ENCODE data around the gene C1QL1.

The C1QL1 gene

DNA sequence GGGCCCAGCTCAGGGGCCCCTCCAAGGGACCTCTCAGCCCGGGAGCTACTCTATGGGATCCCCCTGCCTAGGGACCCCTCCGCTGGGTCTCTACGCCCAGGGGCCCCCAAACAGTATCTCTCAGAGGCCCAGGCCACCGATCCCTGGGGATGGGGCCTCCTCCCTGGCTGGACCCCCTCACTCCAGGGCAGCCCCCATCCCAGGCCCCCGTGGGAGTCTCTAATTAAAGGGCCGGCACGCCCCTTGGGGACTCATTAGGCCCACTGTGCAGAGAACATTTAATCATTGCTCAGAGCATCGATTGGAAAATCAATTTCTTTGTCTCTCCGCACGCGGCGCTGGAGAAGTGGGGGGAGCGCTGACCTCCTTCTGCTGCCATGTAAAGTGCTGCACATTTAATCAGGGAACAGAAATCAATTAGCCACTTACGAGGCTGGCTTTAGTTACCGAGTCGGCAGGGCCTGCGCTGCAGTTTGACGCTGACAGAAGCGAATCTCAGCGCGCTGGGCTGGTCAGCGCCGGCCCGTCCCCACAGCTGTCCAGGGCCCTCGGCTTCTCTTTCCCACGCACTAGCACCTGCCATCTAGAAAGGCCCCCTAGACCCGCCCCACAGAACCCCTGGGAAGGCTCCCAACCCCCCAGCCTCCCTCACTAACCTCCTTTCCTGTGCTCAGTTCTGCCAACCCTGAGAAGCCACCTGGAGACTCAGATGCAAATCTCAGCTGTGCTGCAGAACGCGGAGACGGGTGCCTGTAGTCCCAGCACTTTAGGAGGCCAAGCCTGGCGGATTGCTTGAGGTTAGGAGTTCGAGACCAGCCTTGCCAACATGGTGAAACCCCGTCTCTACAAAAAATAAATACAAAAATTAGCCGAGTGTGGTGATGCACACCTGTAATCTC, 20.2 kb upstream of the C1QL1 start:
- no peak for DNase-seq (ENCODE audit: low read depth)

DNA sequence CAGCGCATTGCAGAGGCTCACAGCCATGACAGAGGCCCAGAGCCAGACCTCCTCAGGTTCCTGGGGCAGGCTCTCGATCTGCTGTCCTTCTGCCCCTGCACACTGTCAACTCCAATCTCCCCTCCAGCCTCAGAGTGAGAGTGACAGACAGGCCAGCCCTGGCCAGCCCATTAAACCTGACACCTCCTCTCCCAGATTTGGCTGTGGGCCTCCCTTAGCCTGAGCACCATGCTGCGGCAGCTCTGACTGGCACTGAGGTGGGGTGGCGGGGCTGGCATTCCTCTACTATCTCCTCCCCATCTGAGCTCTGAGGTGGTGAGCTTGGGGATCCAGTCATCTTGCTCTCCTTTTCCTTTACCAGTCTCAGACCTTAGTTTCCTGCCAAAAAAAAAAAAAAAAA, 15.5 kb upstream of the C1QL1 start:
- no peak for DNase-seq (ENCODE audit: low read depth)

DNA sequence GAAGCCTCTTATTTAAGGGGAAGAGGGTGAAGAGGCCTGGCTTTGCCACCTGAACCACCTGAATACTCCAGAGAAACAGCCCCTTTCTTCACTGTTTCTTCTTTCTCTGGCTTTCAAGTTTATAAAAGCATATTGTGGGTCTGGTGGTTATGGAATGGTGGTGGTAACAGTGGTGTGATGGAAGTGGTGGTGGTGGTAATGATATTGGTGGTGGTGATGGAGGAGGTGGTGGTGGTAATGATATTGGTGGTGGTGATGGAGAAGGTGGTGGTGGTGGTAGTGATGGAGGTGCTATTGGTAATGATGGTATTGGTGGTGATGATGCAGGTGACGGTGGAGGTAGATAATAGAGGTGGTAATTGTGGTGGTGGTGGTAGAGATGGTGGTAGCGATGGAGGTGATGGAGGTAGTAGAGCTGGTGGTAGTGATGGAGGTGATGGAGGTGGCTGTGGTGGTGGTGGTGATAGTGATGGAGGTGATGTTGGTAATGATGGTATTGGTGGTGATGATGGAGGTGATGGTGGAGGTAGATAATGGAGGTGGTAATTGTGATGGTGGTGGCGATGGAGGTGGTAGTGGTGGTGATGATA, 14.1 kb upstream of the C1QL1 start:
- DNase-seq (ENCODE audit: low read depth): no peak

DNA sequence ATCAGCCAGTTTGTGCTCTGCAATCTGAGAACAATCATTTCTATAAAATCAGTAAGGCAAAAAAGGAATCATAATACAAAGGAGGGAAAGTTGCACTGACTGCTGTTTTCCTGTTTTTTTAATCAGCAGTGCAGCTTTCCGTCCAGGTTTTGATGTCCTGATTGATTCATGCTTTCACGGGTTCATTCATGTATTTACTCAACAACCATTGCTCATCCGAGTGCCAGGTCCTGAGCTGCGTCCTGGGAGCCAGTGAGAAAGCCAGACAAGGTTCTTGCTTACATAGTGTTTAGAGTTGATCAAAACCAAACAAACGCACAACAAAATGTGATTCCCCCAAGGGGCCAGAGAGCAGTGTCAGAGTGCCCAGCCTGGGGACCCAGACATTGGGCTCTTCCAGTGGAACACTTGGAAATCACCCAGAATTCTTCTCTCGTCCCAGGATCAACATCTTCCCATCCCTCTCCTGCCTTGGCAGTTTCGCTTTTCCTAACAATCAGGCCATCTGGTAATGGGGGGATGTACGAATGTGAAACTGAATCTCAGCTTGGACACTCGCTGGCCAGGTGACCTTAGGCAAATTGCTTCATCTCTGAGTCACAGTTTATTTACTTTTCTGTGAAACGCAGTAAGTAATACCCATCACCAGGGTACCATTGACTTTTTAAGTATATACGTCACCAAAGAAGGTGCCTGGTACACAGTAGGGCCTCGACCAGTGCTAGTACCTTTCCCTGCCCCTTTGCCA, 13.3 kb upstream of the C1QL1 start:
- no peak for DNase-seq (ENCODE audit: low read depth)

DNA sequence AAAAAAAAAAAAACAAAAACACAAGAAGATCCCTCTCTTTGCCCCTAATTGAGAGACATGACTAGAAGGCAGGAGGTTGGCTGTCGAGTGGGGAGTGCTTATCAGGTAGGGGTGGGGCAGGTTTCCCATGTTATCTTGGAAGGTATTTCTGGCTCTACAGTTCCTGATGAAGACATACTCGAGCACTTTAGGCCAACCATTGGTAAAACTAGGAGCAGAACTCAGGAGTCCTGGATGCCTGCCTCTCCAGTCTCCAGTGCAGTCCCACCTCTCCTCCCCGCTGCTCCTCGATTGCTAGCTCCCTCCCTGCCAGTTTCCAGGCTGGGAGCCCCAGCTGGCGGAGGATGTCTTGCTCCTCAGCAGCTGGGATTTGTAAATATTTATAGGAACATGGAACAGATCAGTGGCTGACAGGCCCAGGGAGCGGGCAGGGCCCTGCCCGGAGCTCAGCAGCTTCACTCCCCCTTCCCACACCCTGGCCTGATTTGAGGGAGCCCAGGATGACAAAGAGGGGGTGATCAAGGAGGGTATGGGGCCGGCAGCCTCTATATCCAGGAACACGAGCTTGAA, 11.4 kb upstream of the C1QL1 start:
- no peak for DNase-seq (ENCODE audit: low read depth)

DNA sequence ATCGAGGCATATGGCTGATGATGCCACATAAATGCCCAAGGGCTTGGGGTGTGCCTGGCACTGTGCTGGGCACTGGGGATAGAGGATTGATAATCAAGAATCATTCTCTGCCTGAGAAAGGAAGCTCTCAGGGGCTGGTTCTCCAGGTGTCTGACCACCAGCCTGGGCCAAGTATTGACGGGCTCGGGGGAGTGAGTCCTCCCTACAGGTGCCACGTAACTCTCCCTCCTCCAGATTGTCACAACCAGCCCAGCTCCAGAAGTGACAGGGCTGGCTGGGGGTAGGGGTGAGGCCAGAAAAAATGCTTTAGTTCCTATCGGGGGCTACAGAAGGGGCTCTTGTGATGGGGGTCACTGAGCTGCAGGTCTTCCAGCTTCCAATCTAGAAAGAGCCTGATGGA, 10.7 kb upstream of the C1QL1 start:
- DNase-seq (ENCODE audit: low read depth): no peak

DNA sequence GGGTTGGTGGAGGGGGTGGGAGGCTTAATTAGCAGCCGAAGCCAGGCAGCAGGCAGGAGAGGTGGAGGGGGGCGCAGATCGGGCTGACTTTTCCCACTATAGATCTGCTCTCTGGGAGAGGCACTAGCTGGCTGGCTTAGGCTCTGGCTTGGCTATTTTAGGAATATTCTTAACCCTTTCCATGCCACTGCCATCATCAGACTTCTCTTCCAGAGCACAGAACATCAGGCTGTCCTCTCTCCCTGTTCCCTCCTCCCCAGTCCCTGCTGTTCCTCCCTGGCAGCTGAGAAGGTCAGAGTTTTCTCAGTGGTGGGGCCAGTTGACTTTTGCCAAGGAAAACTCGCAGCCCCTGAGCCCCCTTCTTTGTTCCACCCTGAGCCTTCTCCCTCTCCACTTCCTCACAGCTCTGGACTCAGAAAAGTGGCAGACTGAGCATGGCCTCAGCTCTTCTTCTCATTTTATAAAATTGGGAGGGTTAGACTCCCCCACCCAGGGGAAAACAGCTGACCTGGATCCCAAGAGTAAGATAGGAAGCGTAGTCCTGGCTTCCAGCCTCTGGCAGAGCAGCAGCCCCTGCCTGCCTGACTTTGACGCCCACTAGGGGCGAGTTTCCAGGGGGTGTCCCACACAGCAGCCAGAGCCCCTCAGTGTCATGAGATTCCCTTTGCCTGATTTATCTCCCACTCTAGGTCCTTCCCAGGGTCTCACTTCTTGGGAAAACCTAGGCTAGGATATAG, 9.9 kb upstream of the C1QL1 start:
- no peak for DNase-seq (ENCODE audit: low read depth)

DNA sequence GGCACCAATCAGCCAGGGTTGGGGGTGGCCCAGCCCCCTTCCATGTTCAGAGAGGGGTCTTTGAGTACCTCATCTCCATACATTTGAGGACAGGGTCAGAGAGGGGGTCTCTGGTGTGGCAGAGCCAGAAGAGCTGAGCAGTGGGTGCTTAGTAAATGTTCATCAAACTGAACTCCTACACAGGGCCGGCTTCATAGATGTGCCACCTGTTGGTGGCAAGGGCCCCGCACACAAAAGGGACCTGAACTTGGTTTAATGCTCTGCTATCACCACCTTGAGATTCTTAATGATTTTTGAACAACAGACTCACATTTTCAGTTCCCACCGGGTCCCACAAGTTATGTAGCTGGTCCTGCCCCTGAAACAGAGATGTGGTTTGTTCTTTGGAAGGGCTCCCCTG, 9.0 kb upstream of the C1QL1 start:
- DNase-seq (ENCODE audit: low read depth): no peak

DNA sequence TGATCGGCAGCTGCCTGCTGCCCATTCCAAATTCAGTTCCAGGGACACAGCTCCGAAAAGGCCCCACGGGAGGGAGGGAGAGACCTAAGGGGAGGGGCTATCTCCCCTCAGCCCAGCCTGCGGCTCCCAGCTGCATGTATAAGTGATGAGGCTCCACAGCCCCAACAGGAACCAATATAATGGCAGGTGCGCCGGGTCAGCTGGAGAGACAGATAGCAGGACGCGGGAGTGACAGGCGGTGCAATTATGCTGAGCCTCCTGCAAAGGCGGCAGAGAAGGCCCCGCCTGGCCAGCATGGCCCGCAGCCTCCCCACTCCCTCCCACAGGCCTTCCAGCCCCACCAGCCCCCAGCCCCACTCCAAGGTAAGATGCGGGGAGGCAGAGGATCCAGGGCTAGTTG, 8.1 kb upstream of the C1QL1 start:
- DNase-seq (ENCODE audit: low read depth): no peak

DNA sequence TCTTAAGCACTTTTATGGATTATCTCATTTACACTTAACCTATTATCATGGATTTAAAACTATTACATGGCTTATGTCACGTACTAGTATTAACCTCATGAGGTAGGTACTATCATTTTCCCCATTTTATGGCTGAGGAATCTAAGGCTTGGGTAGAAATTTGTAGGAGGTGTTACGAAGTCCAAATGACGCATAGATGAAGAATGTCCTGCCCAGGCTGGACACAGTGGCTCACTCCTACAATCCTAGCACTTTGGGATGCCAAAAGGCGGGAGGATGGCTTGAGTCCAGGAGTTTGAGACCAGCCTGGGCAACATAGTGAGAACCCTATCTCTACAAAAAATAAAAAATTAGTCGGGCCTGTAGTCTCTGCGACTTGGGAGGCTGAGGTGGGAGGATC, 4.8 kb upstream of the C1QL1 start:
- DNase-seq (ENCODE audit: low read depth): no peak

DNA sequence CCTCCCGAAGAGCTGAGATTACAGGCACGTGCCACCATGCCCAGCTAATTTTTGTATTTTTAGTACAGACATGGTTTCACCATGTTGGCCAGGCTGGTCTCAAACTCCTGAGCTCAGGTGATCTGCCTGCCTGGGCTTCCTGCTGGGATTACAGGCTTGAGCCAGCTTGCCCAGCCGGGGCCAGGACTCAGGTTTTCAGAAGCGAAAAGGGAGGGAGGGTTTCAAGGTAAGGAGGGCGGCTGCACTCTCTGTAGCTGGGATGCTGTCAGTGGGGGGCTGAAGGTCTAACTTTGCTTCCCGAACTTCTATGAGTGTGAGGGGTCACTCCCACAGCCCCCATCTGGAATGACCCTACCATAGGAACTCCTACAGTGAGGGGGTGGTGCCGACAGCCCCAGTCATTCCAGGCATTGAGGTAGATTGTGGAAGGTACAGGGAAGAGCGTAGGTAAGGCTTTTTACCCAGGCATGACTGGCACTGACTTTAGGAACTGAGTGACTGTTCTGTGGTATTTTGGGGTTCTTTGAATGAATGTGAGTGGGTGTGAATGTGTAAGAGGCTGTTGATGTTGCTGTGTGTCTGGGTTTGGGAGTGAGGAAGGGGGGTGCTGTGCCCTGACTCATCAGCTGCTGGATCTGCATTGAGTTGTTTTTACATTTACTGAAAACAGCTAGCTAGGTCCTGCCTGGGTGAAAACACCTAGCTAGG, 3.8 kb upstream of the C1QL1 start:
- DNase-seq (ENCODE audit: low read depth): peak; percentile 28

DNA sequence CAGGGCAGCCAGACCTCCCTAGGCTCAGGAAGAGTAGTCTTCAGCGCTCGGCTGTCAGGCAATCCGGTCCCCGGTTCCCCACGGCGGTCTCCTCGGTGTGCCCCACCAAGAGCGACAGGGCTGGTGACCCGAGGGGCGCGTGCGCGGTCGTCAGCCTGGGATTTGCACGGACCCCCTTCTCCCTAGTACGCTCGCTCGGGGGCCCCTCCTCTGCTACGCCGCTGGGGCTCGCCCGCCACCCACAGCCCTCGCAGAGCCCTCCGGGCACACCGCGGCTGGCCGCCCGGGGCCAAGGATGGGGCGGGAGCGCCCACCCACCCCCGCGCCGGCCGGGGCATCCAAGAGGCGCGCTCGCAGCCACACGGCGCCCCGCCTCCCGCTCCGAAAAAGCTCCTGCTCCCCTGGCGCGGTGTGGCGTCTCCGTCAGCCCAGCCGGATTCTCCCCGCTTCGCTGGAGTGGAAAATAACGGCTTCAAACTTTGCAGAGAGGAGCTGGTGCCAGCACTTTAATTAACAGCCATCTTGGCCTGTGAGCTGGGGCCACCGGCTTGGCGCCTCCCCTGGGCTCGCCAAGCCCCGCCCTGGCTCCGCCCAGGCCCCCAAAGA, 2.1 kb upstream of the C1QL1 start:
- no peak for DNase-seq (ENCODE audit: low read depth)

DNA sequence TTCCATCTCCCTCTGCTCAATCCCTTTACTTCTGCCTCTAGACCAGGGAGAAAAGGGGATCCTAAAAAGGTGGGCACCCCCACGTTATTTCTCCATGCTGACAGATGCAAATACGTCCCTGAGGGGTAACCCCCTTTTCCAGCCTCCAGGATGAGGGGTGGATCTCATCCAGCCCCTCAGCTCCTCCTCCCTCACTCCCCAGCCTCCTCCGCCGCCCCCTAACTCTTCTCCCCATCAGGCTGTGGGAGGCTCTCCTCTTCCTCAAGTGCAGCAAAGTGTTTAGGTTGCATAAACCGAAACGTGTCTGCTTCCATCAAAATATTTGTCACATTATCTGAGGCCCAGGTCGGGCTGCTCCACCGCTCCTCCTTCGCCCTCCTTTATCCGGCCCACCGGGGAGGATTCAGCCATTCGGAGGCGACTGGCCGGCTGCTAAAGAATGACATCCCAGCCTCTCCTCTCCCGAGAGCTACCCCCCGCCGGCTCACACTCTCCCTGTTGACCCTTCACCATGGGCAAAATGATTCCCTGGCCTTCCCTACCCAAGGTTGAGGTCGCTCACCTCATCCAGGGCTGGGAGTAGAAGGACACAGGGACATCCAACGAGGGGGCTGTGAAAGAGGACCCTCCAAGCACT, 1.2 kb upstream of the C1QL1 start:
- no peak for DNase-seq (ENCODE audit: low read depth)

DNA sequence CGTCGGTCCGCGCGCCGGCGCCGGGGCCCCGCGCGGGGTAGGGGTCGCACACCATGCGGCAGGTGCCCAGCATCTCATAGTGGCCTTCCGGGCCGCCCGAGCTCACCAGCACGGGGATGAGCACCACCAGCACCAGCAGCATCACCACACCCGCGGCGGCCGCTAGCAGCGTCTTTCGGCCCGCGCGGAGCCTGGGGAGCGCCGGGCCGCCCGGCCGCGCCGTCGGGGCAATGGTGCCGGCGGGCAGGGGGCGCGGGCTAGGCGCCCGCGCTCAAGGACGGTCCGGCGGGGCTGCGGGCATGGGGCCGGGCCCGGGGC, 237 bp downstream of the C1QL1 start:
- DNase-seq (ENCODE audit: low read depth): no peak

DNA sequence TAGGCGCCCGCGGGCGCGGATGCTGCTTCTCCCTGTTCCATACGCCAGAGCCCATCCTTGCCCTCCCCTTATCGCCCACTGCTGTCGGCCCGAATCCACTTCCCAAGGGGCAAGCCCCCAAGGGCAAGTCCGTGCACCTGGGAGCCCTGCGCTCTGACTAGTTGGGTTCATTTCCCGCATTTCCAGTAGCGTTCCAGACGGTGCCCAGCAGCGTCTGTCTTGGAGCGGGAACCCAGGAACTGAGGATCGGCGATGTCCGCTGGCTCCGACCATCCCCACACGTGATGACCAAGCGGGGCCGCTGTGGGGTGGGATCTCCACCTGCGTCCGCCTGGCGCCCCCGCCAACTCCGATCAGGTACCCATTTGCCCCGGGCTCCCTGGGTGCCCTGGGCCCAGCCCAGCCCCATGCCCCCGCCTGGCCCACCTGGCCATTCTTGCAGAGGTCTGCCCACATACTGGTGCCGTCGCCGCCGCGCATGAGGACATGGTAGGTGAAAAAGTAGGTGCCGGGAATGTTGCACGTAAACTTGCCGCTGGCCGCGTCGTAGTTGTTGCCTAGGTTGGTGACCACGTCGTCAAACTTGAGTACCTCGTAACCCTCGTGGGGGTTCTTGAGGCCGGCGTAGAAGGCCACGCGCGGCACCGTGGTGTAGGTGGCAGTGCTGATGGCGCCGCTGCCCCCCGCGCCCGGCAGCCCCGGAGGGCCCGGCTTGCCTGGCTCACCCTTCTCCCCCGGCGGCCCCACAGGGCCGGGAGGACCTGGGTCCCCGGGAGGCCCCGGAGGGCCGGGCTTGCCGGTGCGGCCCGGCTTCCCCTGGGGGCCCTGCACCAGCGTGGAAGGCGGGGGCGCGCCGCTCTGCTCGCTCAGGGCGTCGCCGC, 837 bp downstream of the C1QL1 start:
- no peak for DNase-seq (ENCODE audit: low read depth)

DNA sequence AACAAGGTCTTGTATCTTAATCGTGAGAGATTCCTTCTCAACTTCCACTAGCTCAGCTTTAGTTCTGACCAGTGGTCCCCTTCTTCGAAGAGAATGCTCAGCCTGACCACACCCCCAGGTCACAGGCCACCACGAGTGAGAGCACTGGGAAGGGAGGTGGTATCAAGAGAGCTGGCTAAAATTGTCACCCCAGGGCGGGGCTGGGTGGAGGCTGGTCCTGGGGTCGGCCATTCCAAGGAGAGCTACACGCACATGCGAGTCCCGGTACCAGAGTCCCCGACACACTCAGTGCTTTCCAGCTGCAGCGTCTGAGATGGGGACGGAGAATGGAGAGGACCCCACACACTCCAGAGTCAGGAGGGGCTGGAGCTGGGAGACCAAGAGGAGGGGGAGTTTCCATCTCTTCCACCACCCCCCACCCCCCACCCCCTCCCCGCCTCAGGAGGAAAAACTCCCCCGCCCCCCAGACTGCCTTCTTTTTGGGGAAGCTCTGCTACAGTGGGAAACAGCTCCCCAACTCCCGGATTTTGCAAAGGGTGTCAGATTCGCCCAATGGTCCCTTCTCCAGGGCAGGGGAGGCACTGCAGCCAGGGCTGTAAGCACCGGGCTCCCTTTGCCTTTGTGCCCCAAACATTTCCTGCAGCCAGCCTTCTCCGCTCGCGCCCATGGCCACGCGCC, 1.6 kb downstream of the C1QL1 start:
- DNase-seq (ENCODE audit: low read depth): no peak

DNA sequence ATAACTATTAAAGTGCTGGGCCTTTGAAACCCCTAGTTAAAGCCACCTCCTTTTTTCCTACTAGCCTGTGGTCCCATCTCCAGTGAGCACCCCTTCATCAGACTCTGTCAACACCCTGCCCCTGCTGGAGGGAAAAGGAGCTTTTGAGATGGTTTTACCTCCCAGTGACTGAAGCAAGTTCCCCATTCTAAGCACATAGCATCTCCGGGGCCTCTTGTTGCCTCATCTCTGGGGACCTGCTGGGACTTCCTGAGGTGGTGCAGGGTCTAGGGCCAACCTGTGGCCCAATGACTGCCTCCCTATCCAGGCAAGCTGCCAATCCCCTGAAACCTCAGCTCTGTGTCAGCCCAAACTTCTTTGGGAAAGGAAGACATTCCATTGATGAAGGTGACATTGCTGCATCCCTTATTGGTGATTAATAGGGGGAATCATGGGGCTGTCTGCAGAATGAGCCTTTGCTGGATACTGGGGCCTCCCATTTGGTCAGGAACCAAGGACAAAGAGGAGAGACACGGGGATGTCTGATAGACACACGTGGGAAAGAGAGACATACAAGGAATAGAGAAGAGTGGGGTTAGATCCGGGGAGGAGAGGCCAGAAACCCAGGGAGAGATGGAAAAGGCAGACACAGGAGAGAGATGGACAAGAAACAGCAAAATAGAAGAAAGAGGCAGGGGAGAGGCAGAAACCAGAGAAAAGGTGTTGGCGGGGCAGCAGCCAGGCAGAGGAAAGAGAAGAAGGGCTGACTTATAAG, 2.4 kb downstream of the C1QL1 start:
- no peak for DNase-seq (ENCODE audit: low read depth)

DNA sequence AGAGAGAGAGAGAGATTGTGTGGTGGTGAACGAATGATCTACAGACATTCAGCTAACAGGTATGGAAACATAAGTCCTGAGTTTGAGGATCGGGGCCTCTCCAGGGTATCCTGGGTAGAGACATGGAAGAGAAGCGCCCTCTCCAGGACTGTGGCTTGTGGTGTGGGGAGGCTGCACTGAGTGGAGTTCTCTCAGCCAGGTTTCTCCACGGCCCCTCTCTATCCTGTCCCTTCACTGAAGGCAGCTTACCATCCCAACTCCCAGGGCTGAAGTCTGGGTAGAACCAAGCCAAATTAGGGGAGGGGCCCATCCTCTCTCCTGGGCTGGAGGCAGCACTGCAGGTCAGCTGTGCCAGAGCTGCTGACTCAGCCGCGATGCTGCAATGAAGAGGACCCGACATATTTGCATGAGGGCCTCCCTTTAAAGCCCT, 6.2 kb downstream of the C1QL1 start:
- DNase-seq (ENCODE audit: low read depth): no peak

Data from activated gamma-delta T cell treated with anti-CD3 and anti-CD28 coated beads, Interleukin-2, amount 50 U/mL, for 16 hours (primary cell).